Rectal smooth muscle tissue (tissue), 1 donor: ENCODE data around the gene IRAK1.
"Not testable (repeated sequence)": the region's sequence is repeated elsewhere in the genome, so short reads cannot be mapped to it uniquely, and the experiment has no call there.

Experiments
- H3K27ac ChIP-seq: one replicate; pipeline ENCODE4 v1.7.0; 2013; ENCODE audit warnings: low read depth, low read length, inconsistent platforms
- H3K27me3 ChIP-seq: one replicate; pipeline ENCODE4 v1.7.0; 2013; ENCODE audit warnings: low read length; ENCODE audit not compliant: control insufficient read depth, insufficient read depth
- H3K36me3 ChIP-seq: one replicate; pipeline ENCODE4 v1.7.0; 2013; ENCODE audit warnings: low read length; ENCODE audit not compliant: control insufficient read depth, insufficient read depth
- H3K4me1 ChIP-seq: one replicate; pipeline ENCODE4 v1.7.0; 2013; ENCODE audit warnings: low read length; ENCODE audit not compliant: control insufficient read depth, insufficient read depth
- H3K4me3 ChIP-seq: one replicate; pipeline ENCODE4 v1.7.0; 2013; ENCODE audit warnings: low read length
- H3K9ac ChIP-seq: one replicate; pipeline ENCODE4 v1.7.0; 2013; ENCODE audit warnings: low read length

IRAK1 gene

GRCh38 chrX:153981771-153982533 lies 37.8 kb downstream of the IRAK1 start:
- peaks cover 7% of the 10 kb centered on the region for H3K27me3 ChIP-seq
- H3K27ac ChIP-seq, result no peak overlapping the region
- H3K4me3 ChIP-seq, result no peak overlapping the region
- no peaks in the 10 kb centered on the region for H3K36me3 ChIP-seq
- H3K4me1 ChIP-seq, result no peaks in the 10 kb centered on the region
- no peak overlapping the region for H3K9ac ChIP-seq

- Histone ChIP-seq H3K4me1 (no peaks in the 10 kb centered on the region), H3K9ac (no peak overlapping the region), H3K36me3 (no peaks in the 10 kb centered on the region), H3K27ac (no peak overlapping the region), H3K27me3 (peaks cover 7% of the 10 kb centered on the region), H3K4me3 (no peak overlapping the region)
Observed at GRCh38 chrX:153981231-153981630, 38.5 kb downstream of the IRAK1 start.

- H3K27me3 ChIP-seq, H3K36me3 ChIP-seq, H3K4me1 ChIP-seq, H3K4me3 ChIP-seq, H3K27ac ChIP-seq, H3K9ac ChIP-seq: not testable (repeated sequence)
Observed at GRCh38 chrX:153980394-153980793, 39.3 kb downstream of the IRAK1 start.

- no peaks in the 10 kb centered on the region for H3K27me3 ChIP-seq
- H3K27ac ChIP-seq, result no peak overlapping the region
- H3K9ac ChIP-seq, result no peak overlapping the region
- peaks cover 2% of the 10 kb centered on the region for H3K4me1 ChIP-seq
- no peaks in the 10 kb centered on the region for H3K36me3 ChIP-seq
- no peak overlapping the region for H3K4me3 ChIP-seq
Observed at GRCh38 chrX:153974726-153975286, 44.9 kb downstream of the IRAK1 start.

- no peaks in the 10 kb centered on the region for H3K36me3 ChIP-seq
- peak overlapping the region; percentile 5 for H3K4me3 ChIP-seq
- no peak overlapping the region for H3K9ac ChIP-seq
Observed at GRCh38 chrX:153974003-153974725, 45.5 kb downstream of the IRAK1 start.

GRCh38 chrX:153973127-153974002 lies 46.3 kb downstream of the IRAK1 start:
- Histone ChIP-seq H3K27ac (peak overlapping the region; percentile 28), H3K27me3 (no peaks in the 10 kb centered on the region), H3K4me1 (peaks cover 4% of the 10 kb centered on the region), H3K4me3 (peak overlapping the region; percentile 91), H3K36me3 (no peaks in the 10 kb centered on the region), H3K9ac (peak overlapping the region; percentile 4)

More at GRCh38 chrX:153974003-153974725, 45.5 kb downstream of the IRAK1 start:
- peak overlapping the region; percentile 0 for H3K27ac ChIP-seq
- no peaks in the 10 kb centered on the region for H3K27me3 ChIP-seq
- peaks cover 2% of the 10 kb centered on the region for H3K4me1 ChIP-seq

GRCh38 chrX:153972368-153973126 lies 47.2 kb downstream of the IRAK1 start, which contains the start of gene TMEM187:
Gene TMEM187 (plus strand): TSS chrX:153972754. CDS start chrX:153982063, 9,309 bp downstream.
- H3K4me1 ChIP-seq, result peaks cover 10% of the 10 kb centered on the region
- H3K4me3 ChIP-seq, result peak within 1 kb of the TSS; percentile 91
- H3K9ac ChIP-seq, result peak within 1 kb of the TSS; percentile 85
- H3K27ac ChIP-seq, result peak within 1 kb of the TSS; percentile 98
- no peaks in the 10 kb centered on the region for H3K27me3 ChIP-seq
- H3K36me3 ChIP-seq, result no peaks in the 10 kb centered on the region

- Histone ChIP-seq H3K36me3 (no peaks in the 10 kb centered on the region), H3K4me3 (peak within 1 kb of the TSS; percentile 91), H3K9ac (peak within 1 kb of the TSS; percentile 85), H3K27ac (peak within 1 kb of the TSS; percentile 98), H3K4me1 (peaks cover 17% of the 10 kb centered on the region), H3K27me3 (no peaks in the 10 kb centered on the region)
Observed at GRCh38 chrX:153971450-153972367, 48.0 kb downstream of the IRAK1 start, which contains the start of gene HCFC1. Gene HCFC1 (minus strand): TSS chrX:153971818. CDS start chrX:153970840, 978 bp downstream.

GRCh38 chrX:153971124-153971449 lies 48.6 kb downstream of the IRAK1 start:
- peak overlapping the region; percentile 98 for H3K27ac ChIP-seq
- no peaks in the 10 kb centered on the region for H3K36me3 ChIP-seq
- peak overlapping the region; percentile 91 for H3K4me3 ChIP-seq
- H3K9ac ChIP-seq, result peak overlapping the region; percentile 85
- H3K27me3 ChIP-seq, result no peaks in the 10 kb centered on the region
- H3K4me1 ChIP-seq, result peaks cover 17% of the 10 kb centered on the region

GRCh38 chrX:153970357-153971123 lies 49.2 kb downstream of the IRAK1 start:
- H3K27me3 ChIP-seq, result no peaks in the 10 kb centered on the region
- peaks cover 17% of the 10 kb centered on the region for H3K4me1 ChIP-seq
- H3K9ac ChIP-seq, result peak overlapping the region; percentile 49
- no peaks in the 10 kb centered on the region for H3K36me3 ChIP-seq
- H3K27ac ChIP-seq, result peak overlapping the region; percentile 98
- peak overlapping the region; percentile 91 for H3K4me3 ChIP-seq
